IPS-NIHi7 (cell line): ENCODE measurements around the gene PDLIM4.

Experiments
- DNase-seq: peaks from one replicate; pipeline ENCODE4 v3.0.0; 2012; ENCODE audit warnings: mixed read lengths; ENCODE audit errors: extremely low spot score

PDLIM4 gene

DNA sequence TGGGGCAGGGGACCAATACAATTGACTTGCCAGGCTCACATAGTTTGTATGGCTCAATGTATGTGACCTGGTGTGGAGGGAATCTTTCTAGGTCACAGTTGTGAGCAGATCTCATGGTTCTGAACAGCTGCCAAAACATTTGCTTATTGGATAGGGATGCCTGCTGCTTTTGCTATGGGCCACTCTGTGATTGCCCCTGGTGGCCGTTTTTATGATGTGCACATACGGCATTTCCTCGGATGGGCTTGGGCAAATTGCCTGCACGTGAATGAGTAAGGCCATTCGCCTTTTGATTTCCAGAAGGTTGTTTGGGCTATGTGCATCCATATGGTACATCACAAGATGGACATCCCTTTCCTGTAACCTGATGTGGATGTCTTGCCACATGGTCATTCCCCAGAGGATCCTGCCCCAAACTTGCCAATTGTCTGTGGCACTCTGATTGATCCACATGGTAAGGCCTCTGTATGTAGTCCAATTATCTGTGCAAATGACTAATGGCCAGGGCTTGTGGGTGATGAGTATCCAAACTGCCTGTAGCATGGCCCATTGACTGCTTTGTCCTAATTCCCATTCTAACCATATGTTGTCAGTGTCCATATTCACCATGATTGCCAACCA is 26.0 kb downstream of the PDLIM4 start:
- DNase-seq = no peak

GRCh38 chr5:132289097-132289496 is 31.6 kb downstream of the PDLIM4 start:
- no peak for DNase-seq

- DNase-seq = no peak
These were observed 33.5 kb downstream of the PDLIM4 start for GRCh38 chr5:132291026-132291425.

- DNase-seq = peak; percentile 90
These were observed 35.8 kb downstream of the PDLIM4 start for GRCh38 chr5:132293066-132293991.

- peak; percentile 92 for DNase-seq
These were observed 36.7 kb downstream of the PDLIM4 start, which contains the start of gene SLC22A4 for GRCh38 chr5:132293992-132294727. Gene SLC22A4 (plus strand): TSS chr5:132294394. CDS start chr5:132294617, 223 bp downstream.

DNA sequence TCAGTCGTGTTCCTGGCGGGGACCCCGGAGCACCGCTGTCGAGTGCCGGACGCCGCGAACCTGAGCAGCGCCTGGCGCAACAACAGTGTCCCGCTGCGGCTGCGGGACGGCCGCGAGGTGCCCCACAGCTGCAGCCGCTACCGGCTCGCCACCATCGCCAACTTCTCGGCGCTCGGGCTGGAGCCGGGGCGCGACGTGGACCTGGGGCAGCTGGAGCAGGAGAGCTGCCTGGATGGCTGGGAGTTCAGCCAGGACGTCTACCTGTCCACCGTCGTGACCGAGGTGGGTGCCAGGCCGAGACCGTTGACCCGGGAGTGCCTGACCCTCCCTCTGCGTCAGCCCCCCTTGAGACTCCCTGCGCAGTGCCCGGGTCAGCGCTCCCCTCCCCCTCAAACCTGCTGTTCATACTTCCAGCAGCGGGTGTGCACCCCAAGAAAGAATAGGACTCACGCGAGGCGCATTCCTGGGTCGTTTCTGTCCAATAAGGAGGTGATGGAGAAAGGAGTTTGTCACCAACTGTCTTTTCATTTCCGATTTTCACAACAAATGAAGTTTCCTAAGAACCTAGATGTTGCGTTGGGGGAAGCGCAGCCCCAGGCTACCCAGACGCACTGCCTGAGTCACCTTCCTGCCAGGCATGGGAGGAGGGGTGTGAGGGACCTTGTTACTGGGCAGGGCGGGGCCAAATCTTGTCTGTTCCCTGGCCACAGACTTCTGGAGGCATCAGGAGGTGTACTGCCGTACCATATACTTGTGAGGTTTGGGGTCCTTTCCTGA is 37.4 kb downstream of the PDLIM4 start:
- peak; percentile 68 for DNase-seq

- DNase-seq = no peak
These were observed 38.3 kb downstream of the PDLIM4 start for GRCh38 chr5:132295505-132296411.

- no peak for DNase-seq
These were observed 39.0 kb downstream of the PDLIM4 start for GRCh38 chr5:132296412-132297016.

GRCh38 chr5:132297211-132297940 is 39.9 kb downstream of the PDLIM4 start:
- DNase-seq = no peak

- no peak for DNase-seq
These were observed 41.1 kb downstream of the PDLIM4 start for GRCh38 chr5:132298298-132299212.

DNA sequence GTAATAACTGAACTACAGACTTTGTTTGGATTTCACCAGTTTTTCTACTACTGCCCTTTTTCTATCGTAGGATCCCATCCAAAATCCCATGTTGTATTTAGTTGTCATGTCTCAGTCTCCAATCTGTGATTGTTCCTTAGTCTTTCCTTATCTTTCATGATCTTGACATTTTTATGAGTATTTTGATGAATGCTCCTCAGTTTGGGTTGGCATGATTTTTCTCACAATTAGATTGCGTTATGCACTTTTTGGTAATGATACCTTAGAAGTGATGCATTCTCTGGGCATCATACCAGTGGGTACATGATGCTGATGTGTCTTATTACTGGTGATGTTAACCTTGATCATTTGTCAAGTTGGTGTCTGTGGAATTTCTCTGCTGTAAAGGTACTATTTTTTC is 42.4 kb downstream of the PDLIM4 start:
- no peak for DNase-seq

DNA sequence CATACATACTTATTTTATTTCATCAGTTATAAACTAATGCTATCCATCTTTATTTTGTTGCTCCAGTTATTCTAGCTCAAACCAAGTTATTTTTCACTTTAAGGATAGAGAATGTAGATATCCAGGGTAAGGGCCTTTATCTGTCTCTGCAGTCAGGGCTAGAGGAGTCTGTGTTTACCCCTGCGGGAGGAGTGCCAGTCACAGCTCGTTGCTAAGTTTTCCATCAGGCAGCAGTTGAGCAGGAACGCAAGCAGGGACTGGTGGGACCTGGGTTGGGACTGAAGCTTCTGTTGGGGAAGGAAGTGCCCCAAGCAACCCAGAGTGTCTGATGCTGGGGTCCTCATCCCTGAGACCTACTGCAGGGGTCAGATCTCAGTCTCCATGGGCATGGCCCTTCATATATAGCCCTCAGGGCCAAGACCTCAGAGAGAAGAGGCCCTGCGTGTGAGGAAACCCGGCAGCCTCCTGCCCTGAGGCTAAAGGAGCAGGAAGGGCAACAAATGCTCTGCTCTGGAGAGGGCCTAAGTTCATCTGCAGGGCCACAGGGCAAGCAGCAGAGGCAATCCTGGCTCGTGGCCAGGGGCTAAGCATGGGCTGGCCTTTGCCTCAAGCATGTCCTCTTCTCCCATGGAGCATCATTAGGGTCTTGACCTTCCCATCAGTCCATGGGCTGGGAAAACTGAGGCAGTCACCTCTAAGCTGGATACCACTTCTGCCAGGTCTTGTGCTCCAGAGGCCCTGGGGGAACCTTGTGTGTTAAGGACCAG is 43.3 kb downstream of the PDLIM4 start:
- DNase-seq = no peak

DNA sequence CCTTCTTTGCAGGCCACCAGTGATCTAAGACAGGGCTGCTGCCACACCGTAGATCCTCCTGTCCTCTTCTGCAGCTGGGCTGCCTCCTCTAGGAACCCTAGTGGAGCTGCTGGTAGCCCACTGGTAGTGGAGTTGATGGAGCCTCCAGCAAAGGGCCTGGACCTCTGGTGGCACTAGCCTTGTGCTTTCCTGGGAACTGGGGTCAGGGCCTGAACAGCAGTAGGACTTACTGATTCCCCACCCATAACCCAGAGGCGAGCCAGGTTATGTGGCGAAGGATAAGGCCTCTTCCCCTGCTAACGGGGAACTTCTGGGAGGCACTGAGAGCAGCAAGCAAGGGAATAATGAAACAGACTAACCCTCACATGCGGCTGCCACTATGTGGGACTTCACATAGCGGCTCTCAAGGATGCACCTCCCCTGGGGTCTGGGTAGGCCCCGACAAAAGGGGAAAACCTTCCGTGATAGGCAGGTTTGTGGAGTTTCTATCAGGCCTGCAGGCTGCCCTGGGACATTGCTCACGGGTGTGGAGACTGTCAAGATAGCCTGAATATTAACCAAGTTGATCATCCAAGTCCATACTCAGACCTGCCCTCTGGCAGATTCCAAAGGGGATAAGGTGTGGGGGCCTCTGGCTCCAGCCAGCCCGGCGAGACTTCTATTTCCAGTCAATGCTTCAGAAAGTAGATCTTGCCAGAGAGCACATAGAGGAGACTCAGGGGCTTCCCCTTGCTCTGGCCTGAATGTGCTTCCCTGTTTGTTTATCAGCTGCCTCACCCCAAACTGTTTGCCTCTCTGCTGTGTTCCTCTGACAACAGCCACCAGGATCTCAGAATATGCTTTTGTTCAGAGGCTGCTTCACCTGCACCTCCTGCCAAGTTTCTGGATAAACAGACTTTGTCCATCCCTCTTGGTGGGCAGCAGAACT is 44.1 kb downstream of the PDLIM4 start:
- DNase-seq = no peak

DNA sequence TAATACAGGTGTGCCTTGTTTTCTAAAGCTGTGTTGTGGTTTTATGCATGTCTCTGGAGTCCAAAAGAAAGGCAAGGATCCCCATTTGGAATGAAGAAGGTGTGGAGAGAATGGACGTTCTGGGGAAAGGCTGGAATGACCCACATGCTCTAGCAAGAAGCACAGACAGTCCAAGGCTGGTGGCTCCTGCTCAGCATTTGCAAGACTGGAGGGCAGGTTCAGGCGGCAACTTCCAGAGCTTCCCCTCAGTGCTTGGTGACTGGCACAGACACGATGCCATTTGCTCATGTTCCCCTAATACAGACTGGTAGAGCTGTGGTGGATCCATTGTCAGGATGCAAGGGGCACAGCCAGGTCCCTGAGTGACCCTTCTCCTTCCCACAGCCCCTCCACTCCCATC is 44.9 kb downstream of the PDLIM4 start:
- DNase-seq = no peak

GRCh38 chr5:132303589-132303988 is 46.1 kb downstream of the PDLIM4 start:
- no peak for DNase-seq

DNA sequence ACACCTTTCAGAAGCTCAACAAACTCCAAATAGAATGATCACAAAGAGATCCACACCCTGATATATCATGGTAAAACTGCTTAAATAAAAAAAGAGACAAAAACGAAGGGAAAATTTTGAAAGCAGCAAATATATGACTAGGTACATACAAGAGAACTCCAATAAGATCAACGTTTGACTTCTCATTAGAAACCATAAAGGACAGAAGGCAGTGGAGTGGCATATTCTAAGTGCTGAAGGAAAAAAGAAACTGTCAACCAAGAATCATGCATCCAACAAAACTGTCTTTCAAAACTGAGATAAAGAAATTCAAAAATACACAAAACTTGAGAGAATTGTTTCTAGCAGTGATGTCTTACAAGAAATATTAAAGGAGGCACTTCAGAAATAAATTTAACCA is 47.9 kb downstream of the PDLIM4 start:
- no peak for DNase-seq
